A673 (cell line): ENCODE results near the gene UBE3B.

Source experiments
- EZH2 ChIP-seq: fragments of 200-600 bp; sonication (generic); IDR thresholded peaks from 2 replicates; pipeline ENCODE4 v1.6.1; 2017; ENCODE audit warnings: borderline replicate concordance, low read depth, mild to moderate bottlenecking, mixed read lengths, antibody characterized with exemption, low read length; ENCODE audit not compliant: poor library complexity, severe bottlenecking
- TF ChIP-seq, protein P1 (sequence below): fragments of 300-800, 200-600 bp; sonication (generic); conservative IDR thresholded peaks from 2 replicates; pipeline ENCODE4 v1.5.1; 2017; ENCODE audit warnings: low read depth, mild to moderate bottlenecking, antibody characterized with exemption, low read length, moderate library complexity, mixed read lengths

DNA sequence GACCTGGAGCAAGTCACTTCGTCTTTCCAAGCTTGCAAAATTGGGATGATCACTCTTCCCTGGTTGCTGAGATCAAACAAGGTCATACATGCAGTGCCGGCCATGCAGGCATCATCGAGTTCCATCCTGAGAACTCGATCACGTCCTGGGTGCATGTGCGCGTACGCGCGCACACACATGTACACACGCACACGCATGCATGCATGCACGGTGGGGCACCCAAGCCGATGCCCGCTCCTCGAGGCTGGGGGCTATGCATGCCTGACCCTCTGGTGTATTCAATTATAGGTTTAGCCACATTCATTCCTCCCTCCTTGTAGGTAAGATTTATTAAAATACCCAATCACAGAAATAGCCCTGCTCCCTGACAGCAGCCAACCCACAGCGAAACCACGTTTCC is 69.9 kb downstream of the UBE3B start:
- TF ChIP-seq, protein P1, sequence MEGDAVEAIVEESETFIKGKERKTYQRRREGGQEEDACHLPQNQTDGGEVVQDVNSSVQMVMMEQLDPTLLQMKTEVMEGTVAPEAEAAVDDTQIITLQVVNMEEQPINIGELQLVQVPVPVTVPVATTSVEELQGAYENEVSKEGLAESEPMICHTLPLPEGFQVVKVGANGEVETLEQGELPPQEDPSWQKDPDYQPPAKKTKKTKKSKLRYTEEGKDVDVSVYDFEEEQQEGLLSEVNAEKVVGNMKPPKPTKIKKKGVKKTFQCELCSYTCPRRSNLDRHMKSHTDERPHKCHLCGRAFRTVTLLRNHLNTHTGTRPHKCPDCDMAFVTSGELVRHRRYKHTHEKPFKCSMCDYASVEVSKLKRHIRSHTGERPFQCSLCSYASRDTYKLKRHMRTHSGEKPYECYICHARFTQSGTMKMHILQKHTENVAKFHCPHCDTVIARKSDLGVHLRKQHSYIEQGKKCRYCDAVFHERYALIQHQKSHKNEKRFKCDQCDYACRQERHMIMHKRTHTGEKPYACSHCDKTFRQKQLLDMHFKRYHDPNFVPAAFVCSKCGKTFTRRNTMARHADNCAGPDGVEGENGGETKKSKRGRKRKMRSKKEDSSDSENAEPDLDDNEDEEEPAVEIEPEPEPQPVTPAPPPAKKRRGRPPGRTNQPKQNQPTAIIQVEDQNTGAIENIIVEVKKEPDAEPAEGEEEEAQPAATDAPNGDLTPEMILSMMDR: no peak
- TF ChIP-seq EZH2: no peak
